SK-N-DZ (cell line): ENCODE measurements around the gene EVC.
"Not testable (repeated sequence)": the region's sequence is repeated elsewhere in the genome, so short reads cannot be mapped to it uniquely, and the experiment has no call there.

Experiments used
- DNase-seq: peaks from one replicate; pipeline ENCODE4 v3.0.0-alpha.2; 2015; ENCODE audit warnings: low spot score

Gene EVC

GRCh38 chr4:5839751-5840674, 129.0 kb downstream of the EVC start:
- DNase-seq, result no peak

- no peak for DNase-seq
Measured at GRCh38 chr4:5842456-5842855, 131.5 kb downstream of the EVC start.

GRCh38 chr4:5843573-5844530, 132.9 kb downstream of the EVC start:
- DNase-seq, result no peak

GRCh38 chr4:5845035-5845905, 134.3 kb downstream of the EVC start:
- DNase-seq, result no peak

- DNase-seq, result no peak
Measured at GRCh38 chr4:5851637-5852301, 140.8 kb downstream of the EVC start.

GRCh38 chr4:5852523-5853202, 141.7 kb downstream of the EVC start:
- DNase-seq, result no peak

GRCh38 chr4:5854929-5855328, 143.9 kb downstream of the EVC start:
- no peak for DNase-seq

- not testable (repeated sequence) for DNase-seq
Measured at GRCh38 chr4:5856362-5856761, 145.4 kb downstream of the EVC start.

- no peak for DNase-seq
Measured at GRCh38 chr4:5857199-5857598, 146.2 kb downstream of the EVC start.

GRCh38 chr4:5858020-5858769, 147.2 kb downstream of the EVC start:
- DNase-seq, result no peak

GRCh38 chr4:5863461-5864113, 152.6 kb downstream of the EVC start:
- no peak for DNase-seq
